ENCODE data around the gene PRKCD. TPM values are rescaled to one million over a fixed set of nuclear protein-coding genes. Genes with fewer than 3 reads are reported as not detected.

PRKCD gene
- total RNA-seq, 1 donor from 2014 or later, result 3.7 TPM

GRCh38 chr3:53223025-53223424, 62.0 kb downstream of the PRKCD start:
- H3K27ac ChIP-seq (ENCODE audit: low read depth, low read length), result no peak overlapping the region
- H3K9ac ChIP-seq (ENCODE audit: low read depth in 1 of 3, low read length in 3 of 3), result no peak overlapping the region
- H3K27me3 ChIP-seq (ENCODE audit: control insufficient read depth in 3 of 3, insufficient read depth in 3 of 3, low read length in 3 of 3), result no peaks in the 10 kb centered on the region
- H3K9me3 ChIP-seq (ENCODE audit: control insufficient read depth in 3 of 3, low read length in 3 of 3), result no peaks in the 10 kb centered on the region
- peaks cover 39 to 46% (median 40%) of the 10 kb centered on the region in 3 donors for H3K36me3 ChIP-seq (ENCODE audit: control insufficient read depth in 3 of 3, insufficient read depth in 3 of 3, low read length in 3 of 3)
- no peaks in the 10 kb centered on the region for H3K4me1 ChIP-seq (ENCODE audit: control insufficient read depth in 3 of 3, insufficient read depth in 3 of 3, low read length in 3 of 3)
- H3K4me3 ChIP-seq (ENCODE audit: low read length in 3 of 3), result no peak overlapping the region

- Histone ChIP-seq H3K4me3 (ENCODE audit: low read length in 3 of 3) (no peak overlapping the region), H3K9me3 (ENCODE audit: control insufficient read depth in 3 of 3, low read length in 3 of 3) (no peaks in the 10 kb centered on the region), H3K4me1 (ENCODE audit: control insufficient read depth in 3 of 3, insufficient read depth in 3 of 3, low read length in 3 of 3) (no peaks in the 10 kb centered on the region), H3K27ac (ENCODE audit: low read depth, low read length) (no peak overlapping the region), H3K36me3 (ENCODE audit: control insufficient read depth in 3 of 3, insufficient read depth in 3 of 3, low read length in 3 of 3) (peaks cover 44 to 51% (median 45%) of the 10 kb centered on the region in 3 donors), H3K9ac (ENCODE audit: low read depth in 1 of 3, low read length in 3 of 3) (no peak overlapping the region), H3K27me3 (ENCODE audit: control insufficient read depth in 3 of 3, insufficient read depth in 3 of 3, low read length in 3 of 3) (no peaks in the 10 kb centered on the region)
Measured at GRCh38 chr3:53223541-53223966, 62.5 kb downstream of the PRKCD start.

- H3K4me1 ChIP-seq (ENCODE audit: control insufficient read depth in 3 of 3, insufficient read depth in 3 of 3, low read length in 3 of 3), result no peaks in the 10 kb centered on the region
- H3K9me3 ChIP-seq (ENCODE audit: control insufficient read depth in 3 of 3, low read length in 3 of 3), result no peaks in the 10 kb centered on the region
- peaks cover 48 to 55% (median 50%) of the 10 kb centered on the region in 3 donors for H3K36me3 ChIP-seq (ENCODE audit: control insufficient read depth in 3 of 3, insufficient read depth in 3 of 3, low read length in 3 of 3)
- H3K9ac ChIP-seq (ENCODE audit: low read depth in 1 of 3, low read length in 3 of 3), result no peak overlapping the region
- H3K4me3 ChIP-seq (ENCODE audit: low read length in 3 of 3), result no peak overlapping the region
- no peaks in the 10 kb centered on the region for H3K27me3 ChIP-seq (ENCODE audit: control insufficient read depth in 3 of 3, insufficient read depth in 3 of 3, low read length in 3 of 3)
- H3K27ac ChIP-seq (ENCODE audit: low read depth, low read length), result no peak overlapping the region
Measured at GRCh38 chr3:53224026-53224425, 63.0 kb downstream of the PRKCD start.

- H3K36me3 ChIP-seq (ENCODE audit: control insufficient read depth in 3 of 3, insufficient read depth in 3 of 3, low read length in 3 of 3), result peaks cover 53 to 60% (median 55%) of the 10 kb centered on the region in 3 donors
- no peak overlapping the region for H3K27ac ChIP-seq (ENCODE audit: low read depth, low read length)
- no peak overlapping the region for H3K4me3 ChIP-seq (ENCODE audit: low read length in 3 of 3)
- no peaks in the 10 kb centered on the region for H3K27me3 ChIP-seq (ENCODE audit: control insufficient read depth in 3 of 3, insufficient read depth in 3 of 3, low read length in 3 of 3)
- no peak overlapping the region for H3K9ac ChIP-seq (ENCODE audit: low read depth in 1 of 3, low read length in 3 of 3)
- no peaks in the 10 kb centered on the region for H3K4me1 ChIP-seq (ENCODE audit: control insufficient read depth in 3 of 3, insufficient read depth in 3 of 3, low read length in 3 of 3)
- no peaks in the 10 kb centered on the region for H3K9me3 ChIP-seq (ENCODE audit: control insufficient read depth in 3 of 3, low read length in 3 of 3)
Measured at GRCh38 chr3:53224536-53224935, 63.5 kb downstream of the PRKCD start.

GRCh38 chr3:53225181-53225580, 64.2 kb downstream of the PRKCD start:
- Histone ChIP-seq H3K27ac (ENCODE audit: low read depth, low read length) (no peak overlapping the region), H3K4me1 (ENCODE audit: control insufficient read depth in 3 of 3, insufficient read depth in 3 of 3, low read length in 3 of 3) (no peaks in the 10 kb centered on the region), H3K36me3 (ENCODE audit: control insufficient read depth in 3 of 3, insufficient read depth in 3 of 3, low read length in 3 of 3) (peaks cover 59 to 67% (median 61%) of the 10 kb centered on the region in 3 donors), H3K4me3 (ENCODE audit: low read length in 3 of 3) (no peak overlapping the region), H3K27me3 (ENCODE audit: control insufficient read depth in 3 of 3, insufficient read depth in 3 of 3, low read length in 3 of 3) (no peaks in the 10 kb centered on the region), H3K9me3 (ENCODE audit: control insufficient read depth in 3 of 3, low read length in 3 of 3) (no peaks in the 10 kb centered on the region), H3K9ac (ENCODE audit: low read depth in 1 of 3, low read length in 3 of 3) (no peak overlapping the region)

- H3K36me3 ChIP-seq (ENCODE audit: control insufficient read depth in 3 of 3, insufficient read depth in 3 of 3, low read length in 3 of 3), result peaks cover 62 to 68% (median 66%) of the 10 kb centered on the region in 3 donors
Measured at GRCh38 chr3:53225651-53226050, 64.6 kb downstream of the PRKCD start.

GRCh38 chr3:53226142-53226840, 65.3 kb downstream of the PRKCD start:
- Histone ChIP-seq H3K9ac (ENCODE audit: low read depth in 1 of 3, low read length in 3 of 3) (no peak overlapping the region), H3K4me3 (ENCODE audit: low read length in 3 of 3) (no peak overlapping the region), H3K9me3 (ENCODE audit: control insufficient read depth in 3 of 3, low read length in 3 of 3) (no peaks in the 10 kb centered on the region), H3K27me3 (ENCODE audit: control insufficient read depth in 3 of 3, insufficient read depth in 3 of 3, low read length in 3 of 3) (no peaks in the 10 kb centered on the region), H3K27ac (ENCODE audit: low read depth, low read length) (no peak overlapping the region), H3K4me1 (ENCODE audit: control insufficient read depth in 3 of 3, insufficient read depth in 3 of 3, low read length in 3 of 3) (no peaks in the 10 kb centered on the region), H3K36me3 (ENCODE audit: control insufficient read depth in 3 of 3, insufficient read depth in 3 of 3, low read length in 3 of 3) (peaks cover 67 to 74% (median 68%) of the 10 kb centered on the region in 3 donors)

More at GRCh38 chr3:53225651-53226050, 64.6 kb downstream of the PRKCD start:
- Histone ChIP-seq H3K4me1 (ENCODE audit: control insufficient read depth in 3 of 3, insufficient read depth in 3 of 3, low read length in 3 of 3) (no peaks in the 10 kb centered on the region), H3K9me3 (ENCODE audit: control insufficient read depth in 3 of 3, low read length in 3 of 3) (no peaks in the 10 kb centered on the region), H3K9ac (ENCODE audit: low read depth in 1 of 3, low read length in 3 of 3) (no peak overlapping the region), H3K27ac (ENCODE audit: low read depth, low read length) (no peak overlapping the region), H3K4me3 (ENCODE audit: low read length in 3 of 3) (no peak overlapping the region), H3K27me3 (ENCODE audit: control insufficient read depth in 3 of 3, insufficient read depth in 3 of 3, low read length in 3 of 3) (no peaks in the 10 kb centered on the region)

GRCh38 chr3:53226841-53227407, 65.9 kb downstream of the PRKCD start:
- Histone ChIP-seq H3K9ac (ENCODE audit: low read depth in 1 of 3, low read length in 3 of 3) (no peak overlapping the region), H3K27ac (ENCODE audit: low read depth, low read length) (no peak overlapping the region), H3K36me3 (ENCODE audit: control insufficient read depth in 3 of 3, insufficient read depth in 3 of 3, low read length in 3 of 3) (peaks cover 72 to 79% (median 73%) of the 10 kb centered on the region in 3 donors), H3K4me3 (ENCODE audit: low read length in 3 of 3) (no peak overlapping the region), H3K27me3 (ENCODE audit: control insufficient read depth in 3 of 3, insufficient read depth in 3 of 3, low read length in 3 of 3) (no peaks in the 10 kb centered on the region), H3K9me3 (ENCODE audit: control insufficient read depth in 3 of 3, low read length in 3 of 3) (no peaks in the 10 kb centered on the region), H3K4me1 (ENCODE audit: control insufficient read depth in 3 of 3, insufficient read depth in 3 of 3, low read length in 3 of 3) (no peaks in the 10 kb centered on the region)

GRCh38 chr3:53227993-53228885, 67.2 kb downstream of the PRKCD start:
- Histone ChIP-seq H3K27me3 (ENCODE audit: control insufficient read depth in 3 of 3, insufficient read depth in 3 of 3, low read length in 3 of 3) (no peaks in the 10 kb centered on the region), H3K9me3 (ENCODE audit: control insufficient read depth in 3 of 3, low read length in 3 of 3) (no peaks in the 10 kb centered on the region), H3K27ac (ENCODE audit: low read depth, low read length) (no peak overlapping the region), H3K4me3 (ENCODE audit: low read length in 3 of 3) (no peak overlapping the region), H3K36me3 (ENCODE audit: control insufficient read depth in 3 of 3, insufficient read depth in 3 of 3, low read length in 3 of 3) (peaks cover 79 to 85% (median 81%) of the 10 kb centered on the region in 3 donors), H3K9ac (ENCODE audit: low read depth in 1 of 3, low read length in 3 of 3) (no peak overlapping the region), H3K4me1 (ENCODE audit: control insufficient read depth in 3 of 3, insufficient read depth in 3 of 3, low read length in 3 of 3) (no peaks in the 10 kb centered on the region)
